HepG2 (cell line): Measurements from ENCODE around the gene ABCB8. TPM values are rescaled to one million over a fixed set of nuclear protein-coding genes. Genes with fewer than 3 reads are reported as not detected.

Experiments used
- ATAC-seq: fragments of 200-7000 bp; cut with Tn5 transposase; 3 replicates; pipeline ENCODE4 v1.9.1; 2020; ENCODE audit warnings: mild to moderate bottlenecking, moderate library complexity
- BruUV-seq: library from RNA; stranded (reverse); fragments of 400-500 nt; replicated peaks from 2 replicates; lab custom pipeline; 2021; lab: Mats Ljungman, UMichigan
- CTCF ChIA-PET: fragments of 300-600 bp; formaldehyde crosslinking; extraction: SDS; loops from one replicate; lab custom pipeline; 2021; ENCODE audit warnings: low total read pairs, inconsistent platforms, low intra/inter-chr PET ratio; lab: Yijun Ruan, JAX
- POLR2A ChIA-PET: fragments of 350-600 bp; sonication (Branson Sonifier 250); formaldehyde crosslinking; loops from one replicate; lab custom pipeline; 2020; ENCODE audit warnings: antibody characterized with exemption, inconsistent platforms; lab: Yijun Ruan, JAX
- DNase-seq: peaks from one replicate; pipeline ENCODE4 v3.0.0-alpha.2; 2015; ENCODE audit warnings: low spot score
- FAIRE-seq: peaks from 3 replicates; lab custom pipeline; 2011; peaks lifted over from hg19 to GRCh38; lab: Jason Lieb, UNC
- H2AFZ ChIP-seq: one replicate; pipeline ENCODE4 v1.6.1; 2011; ENCODE audit warnings: low read length, inconsistent platforms
- H3K27ac ChIP-seq: fragments of 300-600 bp; 3 replicates; pipeline ENCODE4 v1.8.0; 2011; ENCODE audit warnings: mixed run types, mild to moderate bottlenecking, mixed read lengths, low read length, inconsistent platforms; ENCODE audit not compliant: insufficient read depth; ENCODE audit errors: extremely low read length
- H3K27me3 ChIP-seq, 2 experiments: fragments of 200-600 bp in 1 of 2; 2 replicates in 1 of 2; 3 replicates in 1 of 2; pipeline versions ENCODE4 v1.6.0 to v1.8.0; 2011; ENCODE audit warnings: low read length in 2 of 2, mild to moderate bottlenecking in 2 of 2, moderate library complexity in 2 of 2, inconsistent platforms in 1 of 2; ENCODE audit not compliant: insufficient read depth in 2 of 2, control insufficient read depth in 1 of 2
- H3K36me3 ChIP-seq, 2 experiments: fragments of 200-600 bp in 1 of 2; replicated peaks in 1 of 2; 2 replicates in 1 of 2; 3 replicates in 1 of 2; pipeline versions ENCODE4 v1.5.1 to v1.8.0; 2011; ENCODE audit warnings: low read length in 2 of 2, inconsistent platforms in 1 of 2; ENCODE audit not compliant: insufficient read depth in 2 of 2, control insufficient read depth in 1 of 2
- H3K4me1 ChIP-seq: 2 replicates; pipeline ENCODE4 v1.5.1; 2012; ENCODE audit warnings: low read length, inconsistent platforms; ENCODE audit not compliant: insufficient read depth
- H3K4me2 ChIP-seq: 2 replicates; pipeline ENCODE4 v1.6.0; 2011; ENCODE audit warnings: low read depth, low read length, inconsistent platforms
- H3K4me3 ChIP-seq, 3 experiments: fragments of 200-600 bp in 1 of 3; sonication (generic), shearing (Covaris generic) in 1 of 3; replicated peaks in 1 of 3; 2 replicates each; pipeline ENCODE4 v1.5.1; 2011 to 2016; ENCODE audit warnings: low read length in 3 of 3, inconsistent platforms in 2 of 3, low read depth in 2 of 3, mild to moderate bottlenecking in 2 of 3, control low read depth in 1 of 3, mixed read lengths in 1 of 3; ENCODE audit not compliant: insufficient read depth in 1 of 3
- H3K79me2 ChIP-seq: one replicate; pipeline ENCODE4 v1.6.1; 2011; ENCODE audit warnings: low read length, inconsistent platforms; ENCODE audit not compliant: insufficient read depth
- H3K9ac ChIP-seq: 2 replicates; pipeline ENCODE4 v1.6.0; 2011; ENCODE audit warnings: mild to moderate bottlenecking, low read depth, low read length, inconsistent platforms; ENCODE audit not compliant: insufficient read depth
- H3K9me3 ChIP-seq: 2 replicates; pipeline ENCODE4 v1.5.1; 2012; ENCODE audit warnings: mild to moderate bottlenecking, low read length
- H4K20me1 ChIP-seq: 2 replicates; pipeline ENCODE4 v1.6.0; 2011; ENCODE audit warnings: inconsistent platforms, mild to moderate bottlenecking, low read length, moderate library complexity; ENCODE audit not compliant: insufficient read depth
- GFI1 ChIP-seq: sonication (generic); formaldehyde crosslinking; IDR thresholded peaks from 2 replicates; pipeline ENCODE4 v1.5.0; 2020; ENCODE audit warnings: missing genetic modification reagents, mild to moderate bottlenecking, borderline replicate concordance
- NONO ChIP-seq, 2 experiments: fragments of 450-650 bp in 1 of 2; sonication (generic) in 1 of 2; formaldehyde crosslinking in 1 of 2; IDR thresholded peaks in 1 of 2; conservative IDR thresholded peaks in 1 of 2; 2 replicates each; pipeline versions ENCODE4 v1.6.1 to v1.8.0; 2017 to 2022; ENCODE audit warnings: mild to moderate bottlenecking in 1 of 2, missing genetic modification reagents in 1 of 2, moderate library complexity in 1 of 2
- POGK ChIP-seq: sonication (generic); formaldehyde crosslinking; conservative IDR thresholded peaks from 2 replicates; pipeline ENCODE4 v1.8.0; 2022; ENCODE audit warnings: mild to moderate bottlenecking, moderate library complexity, missing genetic modification reagents
- RBM39 ChIP-seq: fragments of 200-400 bp; formaldehyde crosslinking; IDR thresholded peaks from one replicate; pipeline ENCODE4 v1.6.1; 2018; ENCODE audit warnings: antibody characterized with exemption, mild to moderate bottlenecking, low read depth, low read length; ENCODE audit not compliant: poor library complexity, severe bottlenecking
- ZNF232 ChIP-seq: sonication (generic); formaldehyde crosslinking; IDR thresholded peaks from 2 replicates; pipeline ENCODE4 v1.4.0; 2020; ENCODE audit warnings: missing genetic modification reagents, borderline replicate concordance
- WGBS: methylation state at CpG from one replicate; pipeline ENCODE4 v1.1.6; 2017; ENCODE audit warnings: low lambda C conversion rate; 5-methylcytosine and 5-hydroxymethylcytosine counted together
- in situ Hi-C: cut with HindIII; loops from 2 replicates; pipeline ENCODE4 v1.10.0; 2017; ENCODE audit warnings: low pct_unique_long_range_greater_than_20kb; ENCODE audit not compliant: extremely low pct_ligation_motif_present
- intact Hi-C: fragments of 100-400 bp; cut with micrococcal nuclease; formaldehyde crosslinking; loops from one replicate; pipeline ENCODE4 v1.10.0; 2022; ENCODE audit not compliant: unreplicated experiment
- polyA plus RNA-seq, 8 experiments: library from polyadenylated mRNA; depleted of rRNA in 3 of 8; stranded (reverse) in 7 of 8; unstranded in 1 of 8; fragments of >200 nt; fragmentation: Illumina TruSeq in 4 of 8; extraction: Trizol in 4 of 8; gene quantifications; 2 replicates each; pipeline versions ENCODE4 v1.2.1 to v1.2.3, GENCODE V29; 2011 to 2016; ENCODE audit warnings: low read depth in 4 of 8, missing spikeins in 1 of 8, mixed read lengths in 1 of 8; ENCODE audit not compliant: insufficient read depth in 1 of 8
- total RNA-seq, 5 experiments: library from RNA; depleted of rRNA; stranded (reverse); fragments of >200 nt; fragmentation: Illumina TruSeq; extraction: Trizol; gene quantifications; 2 replicates each; pipeline ENCODE4 v1.2.3, GENCODE V29; 2016; ENCODE audit warnings: low read depth in 1 of 5
- TF ChIP-seq, protein P1 (sequence below): sonication (generic); formaldehyde crosslinking; IDR thresholded peaks from 2 replicates; pipeline ENCODE4 v1.4.0; 2020; ENCODE audit warnings: mild to moderate bottlenecking, missing genetic modification reagents
- TF ChIP-seq, protein P2 (sequence below): sonication (generic); formaldehyde crosslinking; IDR thresholded peaks from 2 replicates; pipeline ENCODE4 v1.9.0; 2021; ENCODE audit warnings: missing genetic modification reagents, borderline replicate concordance

Gene ABCB8
- total and polyA plus RNA-seq, 2 of the 13 experiments (the other 11 are each of a cell fraction or from before 2014, with no cell fraction given), result 6.6 to 16.7 TPM

DNA sequence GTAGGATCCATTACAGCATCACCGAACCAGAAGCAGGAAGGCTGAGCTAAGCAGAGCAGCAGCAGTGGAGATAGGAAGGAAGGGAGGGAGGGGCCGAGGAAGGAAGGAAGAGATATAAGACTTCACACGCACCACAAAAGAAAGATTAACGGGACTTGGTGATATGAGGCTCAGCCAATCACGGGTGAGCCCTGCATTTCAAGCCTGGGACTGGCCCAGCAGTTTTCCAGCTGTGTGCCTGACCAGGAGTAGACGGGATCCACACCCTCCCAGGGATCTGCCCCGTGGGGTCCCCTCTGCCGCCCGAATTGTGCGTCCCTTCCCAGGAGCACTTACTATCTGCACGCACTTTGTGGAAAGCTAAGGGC lies 20.1 kb upstream of the ABCB8 start:
- no peak overlapping the region for H3K27ac ChIP-seq
- H3K4me1 ChIP-seq, result peaks cover 100% of the 10 kb centered on the region
- H4K20me1 ChIP-seq, result no peaks in the 10 kb centered on the region
- WGBS, result 44% methylated on average over 10 of the region's 11 CpGs
- no peak for FAIRE-seq
- no peak for DNase-seq
- no peaks in the 10 kb centered on the region for H3K9me3 ChIP-seq
- H3K27me3 ChIP-seq, result peaks cover 0 to 2% of the 10 kb centered on the region in 2 experiments; a peak in 1 of 5 replicates
- no peaks in the 10 kb centered on the region for H3K36me3 ChIP-seq
- H3K4me3 ChIP-seq, result peak overlapping the region in 2 of 3 experiments; percentile 48 to 62; a peak in 2 of 6 replicates
- CTCF ChIA-PET, result no interaction called here
- TF ChIP-seq POGK, result 0 out of 2 replicates have a peak, but pooled peaks have one; percentile 15
- TF ChIP-seq GFI1 (CRISPR knock-in tag), result no peak
- TF ChIP-seq, protein P1, sequence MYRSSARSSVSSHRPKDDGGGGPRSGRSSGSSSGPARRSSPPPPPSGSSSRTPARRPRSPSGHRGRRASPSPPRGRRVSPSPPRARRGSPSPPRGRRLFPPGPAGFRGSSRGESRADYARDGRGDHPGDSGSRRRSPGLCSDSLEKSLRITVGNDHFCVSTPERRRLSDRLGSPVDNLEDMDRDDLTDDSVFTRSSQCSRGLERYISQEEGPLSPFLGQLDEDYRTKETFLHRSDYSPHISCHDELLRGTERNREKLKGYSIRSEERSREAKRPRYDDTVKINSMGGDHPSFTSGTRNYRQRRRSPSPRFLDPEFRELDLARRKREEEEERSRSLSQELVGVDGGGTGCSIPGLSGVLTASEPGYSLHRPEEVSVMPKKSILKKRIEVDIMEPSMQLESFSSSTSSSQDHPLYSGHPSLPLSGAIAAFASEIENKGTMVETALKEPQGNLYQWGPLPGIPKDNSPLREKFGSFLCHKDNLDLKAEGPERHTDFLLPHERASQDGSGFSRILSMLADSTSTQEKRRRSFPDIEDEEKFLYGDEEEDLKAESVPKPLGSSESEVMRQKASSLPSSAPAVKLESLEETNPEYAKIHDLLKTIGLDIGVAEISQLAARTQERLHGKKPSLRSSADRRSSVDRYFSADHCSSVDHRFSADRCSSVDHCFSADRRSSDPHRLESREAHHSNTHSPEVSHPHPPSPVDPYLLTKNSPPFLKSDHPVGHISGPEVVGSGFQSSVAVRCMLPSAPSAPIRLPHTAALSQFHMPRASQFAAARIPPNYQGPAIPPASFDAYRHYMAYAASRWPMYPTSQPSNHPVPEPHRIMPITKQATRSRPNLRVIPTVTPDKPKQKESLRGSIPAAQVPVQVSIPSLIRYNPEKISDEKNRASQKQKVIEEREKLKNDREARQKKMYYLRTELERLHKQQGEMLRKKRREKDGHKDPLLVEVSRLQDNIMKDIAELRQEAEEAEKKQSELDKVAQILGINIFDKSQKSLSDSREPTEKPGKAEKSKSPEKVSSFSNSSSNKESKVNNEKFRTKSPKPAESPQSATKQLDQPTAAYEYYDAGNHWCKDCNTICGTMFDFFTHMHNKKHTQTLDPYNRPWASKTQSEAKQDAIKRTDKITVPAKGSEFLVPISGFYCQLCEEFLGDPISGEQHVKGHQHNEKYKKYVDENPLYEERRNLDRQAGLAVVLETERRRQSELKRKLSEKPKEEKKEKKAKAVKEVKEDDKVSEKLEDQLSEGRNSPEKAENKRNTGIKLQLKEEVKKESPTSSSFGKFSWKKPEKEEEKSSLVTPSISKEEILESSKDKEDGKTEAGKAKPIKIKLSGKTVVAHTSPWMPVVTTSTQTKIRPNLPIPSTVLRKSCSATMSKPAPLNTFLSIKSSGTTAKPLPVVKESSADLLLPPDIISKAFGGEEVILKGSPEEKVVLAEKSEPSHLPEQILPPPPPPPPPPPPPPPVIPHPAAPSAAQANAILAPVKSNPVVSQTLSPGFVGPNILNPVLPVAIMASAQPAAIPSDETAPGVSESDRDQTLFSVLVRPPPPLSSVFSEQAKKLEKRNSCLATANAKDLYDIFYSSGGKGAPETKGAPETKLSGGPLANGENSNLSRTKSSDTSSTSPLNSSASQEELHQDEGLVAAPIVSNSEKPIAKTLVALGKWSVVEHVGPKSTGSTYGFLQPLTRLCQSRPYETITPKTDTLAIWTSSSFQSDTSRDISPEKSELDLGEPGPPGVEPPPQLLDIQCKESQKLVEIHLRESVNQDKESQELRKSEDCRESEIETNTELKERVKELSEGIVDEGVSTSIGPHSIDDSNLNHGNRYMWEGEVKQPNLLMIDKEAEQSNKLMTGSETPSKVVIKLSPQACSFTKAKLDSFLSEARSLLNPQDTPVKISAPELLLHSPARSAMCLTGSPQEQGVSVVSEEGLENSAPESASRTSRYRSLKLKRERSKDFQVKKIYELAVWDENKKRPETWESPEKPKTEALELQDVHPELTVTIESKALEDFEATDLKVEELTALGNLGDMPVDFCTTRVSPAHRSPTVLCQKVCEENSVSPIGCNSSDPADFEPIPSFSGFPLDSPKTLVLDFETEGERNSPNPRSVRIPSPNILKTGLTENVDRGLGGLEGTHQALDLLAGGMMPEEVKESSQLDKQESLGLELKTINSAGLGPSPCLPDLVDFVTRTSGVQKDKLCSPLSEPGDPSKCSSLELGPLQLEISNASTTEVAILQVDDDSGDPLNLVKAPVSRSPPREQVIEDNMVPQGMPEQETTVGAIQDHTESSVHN (CRISPR knock-in tag), result no peak
- TF ChIP-seq, protein P2, sequence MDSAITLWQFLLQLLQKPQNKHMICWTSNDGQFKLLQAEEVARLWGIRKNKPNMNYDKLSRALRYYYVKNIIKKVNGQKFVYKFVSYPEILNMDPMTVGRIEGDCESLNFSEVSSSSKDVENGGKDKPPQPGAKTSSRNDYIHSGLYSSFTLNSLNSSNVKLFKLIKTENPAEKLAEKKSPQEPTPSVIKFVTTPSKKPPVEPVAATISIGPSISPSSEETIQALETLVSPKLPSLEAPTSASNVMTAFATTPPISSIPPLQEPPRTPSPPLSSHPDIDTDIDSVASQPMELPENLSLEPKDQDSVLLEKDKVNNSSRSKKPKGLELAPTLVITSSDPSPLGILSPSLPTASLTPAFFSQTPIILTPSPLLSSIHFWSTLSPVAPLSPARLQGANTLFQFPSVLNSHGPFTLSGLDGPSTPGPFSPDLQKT (CRISPR knock-in tag), result no peak
- no peak for TF ChIP-seq NONO (IDR thresholded peaks at IDR 0.05)
- TF ChIP-seq NONO (CRISPR knock-in tag; conservative IDR thresholded peaks at IDR 0.05), result 0 out of 2 replicates have a peak, but pooled peaks have one; percentile 21
- peak; percentile 1 for TF ChIP-seq RBM39
- TF ChIP-seq ZNF232 (CRISPR knock-in tag), result no peak
- TF ChIP-seq, all 625 proteins: peak for 3
- Histone ChIP-seq H2AFZ (no peak overlapping the region), H3K79me2 (no peaks in the 10 kb centered on the region), H3K9ac (peak overlapping the region; percentile 4; the same call in 1 of the 2 replicates), H3K4me2 (peak overlapping the region; percentile 98)
- in situ Hi-C loops (no loop called here), intact Hi-C loops (no loop called here)
- BruUV-seq, result no TSS peak
- POLR2A ChIA-PET, result interaction anchor here (2.4 to 5.2 kb wide), 3 partner anchors 20 to 54 kb away, joined by 6 to 31 read pairs (median 29); partner anchors contain the start of genes ABCB8 and CDK5
- no peak for ATAC-seq
